ENCODE data around the gene ULK1. TPM values are rescaled to one million over a fixed set of nuclear protein-coding genes. Genes with fewer than 3 reads are reported as not detected.
A peak's percentile ranks its signal among the peaks of the same experiment; 100 is the strongest.

The ULK1 gene
- total and polyA plus RNA-seq, 2 of the 13 experiments (the other 11 are each of a cell fraction or from before 2014, with no cell fraction given) = 2.8 to 10.1 TPM

- TF ChIP-seq AHDC1 (CRISPR knock-in tag; IDR thresholded peaks at IDR 0.05; ENCODE audit: borderline replicate concordance) = peak; percentile 40; the same call in 1 of the 2 replicates
- peak; percentile 31 for TF ChIP-seq YY1 (IDR thresholded peaks at IDR 0.05; ENCODE audit: insufficient read depth, insufficient replicate concordance, low read depth, low read length)
- no peak for TF ChIP-seq ZNF512 (CRISPR knock-in tag; IDR thresholded peaks at IDR 0.05)
- TF ChIP-seq CHCHD3 (CRISPR knock-in tag; IDR thresholded peaks at IDR 0.05) = peak; percentile 17; the same call in 1 of the 2 replicates
- TF ChIP-seq JUND (CRISPR knock-in tag; IDR thresholded peaks at IDR 0.05) = no peak
- TF ChIP-seq ZBTB20 (CRISPR knock-in tag; IDR thresholded peaks at IDR 0.05; ENCODE audit: borderline replicate concordance, low read depth) = no peak
- TF ChIP-seq ZSCAN31 (CRISPR knock-in tag; IDR thresholded peaks at IDR 0.05; ENCODE audit: low read depth) = peak; percentile 46; the same call in 1 of the 2 replicates
- TF ChIP-seq ZNF121 (CRISPR knock-in tag; IDR thresholded peaks at IDR 0.05) = peak; percentile 79
- peak; percentile 86; the same call in 1 of the 2 replicates for TF ChIP-seq ZNF329 (CRISPR knock-in tag; IDR thresholded peaks at IDR 0.05; ENCODE audit: low read depth)
- TF ChIP-seq ZNF546 (CRISPR knock-in tag; conservative IDR thresholded peaks at IDR 0.05) = 0 out of 2 replicates have a peak, but pooled peaks have one; percentile 66
- 0 out of 2 replicates have a peak, but pooled peaks have one; percentile 20 for TF ChIP-seq ZNF335 (CRISPR knock-in tag; IDR thresholded peaks at IDR 0.05)
- peak; percentile 61 for TF ChIP-seq PRDM15 (CRISPR knock-in tag; IDR thresholded peaks at IDR 0.05)
- peak; percentile 91 for TF ChIP-seq ZNF740 (CRISPR knock-in tag; IDR thresholded peaks at IDR 0.05)
- TF ChIP-seq ZFY (CRISPR knock-in tag; IDR thresholded peaks at IDR 0.05) = peak; percentile 90
- peak; percentile 38; the same call in 1 of the 2 replicates for TF ChIP-seq POGZ (CRISPR knock-in tag; IDR thresholded peaks at IDR 0.05)
- TF ChIP-seq ZNF607 (CRISPR knock-in tag; IDR thresholded peaks at IDR 0.05; ENCODE audit: borderline replicate concordance) = peak; percentile 80; the same call in 1 of the 2 replicates
Observed at GRCh38 chr12:131896080-131896810, 1.8 kb downstream of the ULK1 start (continued).

Measured in HepG2 (cell line).